Breast epithelium (tissue), 3 donors: ENCODE results near the gene PAPPA.

Source experiments
- CTCF ChIP-seq, 3 donors: fragments of 450-650 bp; IDR thresholded peaks; one replicate each; pipeline ENCODE4 v1.5.1; 2016 to 2017; ENCODE audit warnings: antibody characterized with exemption in 3 of 3, mild to moderate bottlenecking in 3 of 3, moderate library complexity in 3 of 3
- POLR2AphosphoS5 ChIP-seq, 3 donors: sonication (generic); formaldehyde crosslinking; IDR thresholded peaks; one replicate each; pipeline ENCODE4 v1.6.1; 2017; ENCODE audit warnings: antibody characterized with exemption in 3 of 3

- TF ChIP-seq CTCF (IDR thresholded peaks at IDR 0.05) (no peak), POLR2AphosphoS5 (IDR thresholded peaks at IDR 0.05) (no peak)
Observed at GRCh38 chr9:116372786-116373185, 219.2 kb downstream of the PAPPA start.
